H1 (cell line): ENCODE measurements around the gene SKIDA1. TPM values are rescaled to one million over a fixed set of nuclear protein-coding genes. Genes with fewer than 3 reads are reported as not detected.

Experiments
- ASH2L ChIP-seq: fragments of 200-600, 300-600 bp; sonication (generic); IDR thresholded peaks from one replicate; pipeline ENCODE4 v1.7.1; 2017; ENCODE audit warnings: low read length
- EP300 ChIP-seq, 2 experiments: IDR thresholded peaks; 1 replicate in 1 of 2; 2 replicates in 1 of 2; pipeline ENCODE4 v1.6.1; 2011 to 2012; ENCODE audit warnings: low read depth in 2 of 2, low read length in 2 of 2, mild to moderate bottlenecking in 2 of 2, borderline replicate concordance in 1 of 2, inconsistent platforms in 1 of 2, moderate library complexity in 1 of 2
- GABPA ChIP-seq: IDR thresholded peaks from 2 replicates; pipeline ENCODE4 v1.6.1; 2011; ENCODE audit warnings: mild to moderate bottlenecking, low read length, moderate library complexity, borderline replicate concordance; ENCODE audit not compliant: insufficient read depth
- JUN ChIP-seq: IDR thresholded peaks from 2 replicates; pipeline ENCODE4 v1.6.1; 2011; ENCODE audit warnings: low read depth, mild to moderate bottlenecking, improper control_type of control experiment, low read length
- KDM4A ChIP-seq: IDR thresholded peaks from one replicate; pipeline ENCODE4 v1.7.1; 2012; ENCODE audit warnings: low read depth, mild to moderate bottlenecking, moderate library complexity, low read length, inconsistent platforms; ENCODE audit not compliant: severe bottlenecking
- KDM5A ChIP-seq: fragments of 200-600 bp; IDR thresholded peaks from 2 replicates; pipeline ENCODE4 v1.7.1; 2012; ENCODE audit warnings: mild to moderate bottlenecking, low read length, inconsistent platforms, mixed read lengths
- MAX ChIP-seq: IDR thresholded peaks from 2 replicates; pipeline ENCODE4 v1.6.1; 2012; ENCODE audit warnings: inconsistent platforms
- RBBP5 ChIP-seq: IDR thresholded peaks from 2 replicates; pipeline ENCODE4 v1.7.1; 2012; ENCODE audit warnings: low read depth, mild to moderate bottlenecking, inconsistent platforms, low read length, moderate library complexity, borderline replicate concordance
- RNF2 ChIP-seq: fragments of 200-900, 300-1000 bp; sonication (generic); IDR thresholded peaks from 2 replicates; pipeline ENCODE4 v1.7.1; 2016; ENCODE audit warnings: borderline replicate concordance, low read depth, mild to moderate bottlenecking, antibody characterized with exemption, low read length; ENCODE audit not compliant: poor library complexity, severe bottlenecking; ENCODE audit errors: missing control alignments
- SUZ12 ChIP-seq: fragments of 200-600 bp; sonication (generic); IDR thresholded peaks from 2 replicates; pipeline ENCODE4 v1.6.1; 2012; ENCODE audit warnings: mild to moderate bottlenecking, inconsistent platforms, low read length, moderate library complexity, mixed read lengths
- TAF1 ChIP-seq: IDR thresholded peaks from 2 replicates; pipeline ENCODE4 v1.6.1; 2011; ENCODE audit warnings: mild to moderate bottlenecking, low read depth, low read length
- TEAD4 ChIP-seq: IDR thresholded peaks from 2 replicates; pipeline ENCODE4 v1.6.1; 2012; ENCODE audit warnings: low read depth, low read length, inconsistent platforms, mixed read lengths
- ZNF274 ChIP-seq: IDR thresholded peaks from 2 replicates; pipeline ENCODE4 v1.7.0; 2012; ENCODE audit warnings: low read length, borderline replicate concordance; ENCODE audit errors: extremely low read depth
- polyA plus RNA-seq, 7 experiments: library from polyadenylated mRNA; depleted of rRNA in 3 of 7; stranded (reverse) in 5 of 7; unstranded in 2 of 7; fragments of >200 nt in 5 of 7; fragments of 200-250 nt in 2 of 7; gene quantifications; 1 replicate in 5 of 7; 2 replicates in 1 of 7; 4 replicates in 1 of 7; pipeline versions ENCODE4 v1.2.1 to v1.2.3, GENCODE V29; 2011 to 2013; ENCODE audit warnings: missing spikeins in 2 of 7, mixed read lengths in 2 of 7
- total RNA-seq: library from RNA; stranded (reverse); fragmentation: NEBNext Ultra II Directional; extraction: Animal tissue kit (Norgen Biotek cat#: 25700); gene quantifications from 2 replicates; pipeline ENCODE4 v1.2.1, GENCODE V29; 2021

Gene SKIDA1
- total and polyA plus RNA-seq, 2 of the 8 experiments (the other 6 are each of a cell fraction or from before 2014, with no cell fraction given), result 1.5 to 8.0 TPM

GRCh38 chr10:21499701-21500577 is 25.5 kb downstream of the SKIDA1 start (continued):
- TF ChIP-seq RNF2 (peak; percentile 55), RBBP5 (no peak; the same call in 1 of the 2 replicates), TEAD4 (no peak), JUN (no peak), TAF1 (no peak), KDM4A (peak; percentile 30), ZNF274 (no peak), GABPA (no peak), MAX (peak; percentile 19), SUZ12 (peak; percentile 57), ASH2L (peak; percentile 79), KDM5A (no peak), EP300 (IDR thresholded peaks at IDR 0.05; ENCODE audit: borderline replicate concordance in 1 of 2, low read depth in 2 of 2, low read length in 2 of 2) (no peak)
